SK-N-MC (cell line): ENCODE results near the gene ATG13.

Experiments
- EZH2 ChIP-seq: fragments of 200-600 bp; sonication (generic); IDR thresholded peaks from one replicate; pipeline ENCODE4 v1.6.1; 2017; ENCODE audit warnings: antibody characterized with exemption
- FOXP2 ChIP-seq: optimal IDR thresholded peaks from 2 replicates; pipeline ENCODE3; 2011; ENCODE audit warnings: mild to moderate bottlenecking, moderate library complexity; ENCODE audit not compliant: insufficient read depth; ENCODE audit errors: extremely low read length, control extremely low read depth
- POLR2AphosphoS5 ChIP-seq: IDR thresholded peaks from 2 replicates; pipeline ENCODE4 v1.6.1; 2012; ENCODE audit warnings: mild to moderate bottlenecking, low read depth, low read length, borderline replicate concordance

DNA sequence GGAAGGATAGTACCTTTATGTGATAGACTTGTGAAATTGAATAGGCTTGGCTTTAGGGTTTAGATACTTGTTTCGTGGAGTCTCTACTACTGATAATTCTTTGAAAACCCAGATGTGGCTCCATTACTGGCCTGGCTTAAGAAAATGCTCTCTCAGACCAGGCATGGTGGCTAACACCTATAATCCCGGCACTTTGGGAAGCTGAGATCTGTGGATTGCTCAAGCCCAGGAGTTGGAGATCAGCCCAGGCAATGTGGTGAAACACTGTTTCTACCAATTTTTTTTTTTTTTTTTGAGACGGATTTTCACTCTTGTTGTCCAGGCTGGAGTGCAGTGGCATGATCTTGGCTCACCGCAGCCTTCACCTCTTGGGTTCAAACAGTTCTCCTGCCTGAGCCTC, 40.9 kb downstream of the ATG13 start:
- TF ChIP-seq EZH2 (no peak), POLR2AphosphoS5 (no peak), FOXP2 (no peak)
